HG03558 (cell line): ENCODE results near the gene CYS1.

Experiments used
- ATAC-seq: cut with Tn5 transposase; IDR thresholded peaks from one replicate; pipeline ENCODE4 v1.9.1; 2021; ENCODE audit warnings: moderate number of reproducible peaks; ENCODE audit not compliant: unreplicated experiment; ENCODE audit errors: extremely low read depth

Gene CYS1

DNA sequence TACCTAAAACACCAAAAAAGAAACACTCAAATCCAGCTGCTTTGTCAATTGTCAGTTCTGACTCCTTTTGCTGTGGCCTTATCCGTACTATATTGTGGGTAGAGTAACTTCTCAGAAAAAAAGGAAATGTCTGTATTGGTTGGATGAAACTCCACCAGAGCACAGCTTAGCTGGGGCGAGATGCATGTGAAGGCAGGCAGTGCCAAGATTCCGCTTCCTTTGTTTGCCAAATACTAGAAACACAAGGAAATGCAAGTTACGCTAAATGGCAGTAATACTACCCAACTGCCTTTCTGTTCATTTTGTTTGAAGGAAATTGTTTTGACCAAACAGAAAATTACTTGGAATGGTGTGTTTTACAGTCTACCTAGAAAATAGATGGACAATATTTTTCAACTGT, 26.9 kb downstream of the CYS1 start:
- no peak for ATAC-seq

DNA sequence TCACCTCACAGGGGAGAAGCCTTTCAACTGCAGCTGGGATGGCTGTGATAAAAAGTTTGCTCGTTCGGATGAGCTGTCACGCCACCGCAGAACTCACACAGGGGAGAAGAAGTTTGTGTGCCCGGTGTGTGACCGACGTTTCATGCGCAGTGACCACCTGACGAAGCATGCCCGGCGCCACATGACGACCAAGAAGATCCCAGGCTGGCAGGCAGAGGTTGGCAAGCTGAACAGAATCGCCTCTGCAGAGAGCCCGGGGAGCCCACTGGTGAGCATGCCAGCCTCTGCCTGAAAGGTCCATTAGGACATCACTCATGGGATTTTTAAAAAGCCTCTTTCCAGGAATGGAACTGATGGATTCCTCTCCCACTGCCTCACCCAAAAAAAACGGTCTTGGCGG, 28.0 kb downstream of the CYS1 start:
- no peak for ATAC-seq

DNA sequence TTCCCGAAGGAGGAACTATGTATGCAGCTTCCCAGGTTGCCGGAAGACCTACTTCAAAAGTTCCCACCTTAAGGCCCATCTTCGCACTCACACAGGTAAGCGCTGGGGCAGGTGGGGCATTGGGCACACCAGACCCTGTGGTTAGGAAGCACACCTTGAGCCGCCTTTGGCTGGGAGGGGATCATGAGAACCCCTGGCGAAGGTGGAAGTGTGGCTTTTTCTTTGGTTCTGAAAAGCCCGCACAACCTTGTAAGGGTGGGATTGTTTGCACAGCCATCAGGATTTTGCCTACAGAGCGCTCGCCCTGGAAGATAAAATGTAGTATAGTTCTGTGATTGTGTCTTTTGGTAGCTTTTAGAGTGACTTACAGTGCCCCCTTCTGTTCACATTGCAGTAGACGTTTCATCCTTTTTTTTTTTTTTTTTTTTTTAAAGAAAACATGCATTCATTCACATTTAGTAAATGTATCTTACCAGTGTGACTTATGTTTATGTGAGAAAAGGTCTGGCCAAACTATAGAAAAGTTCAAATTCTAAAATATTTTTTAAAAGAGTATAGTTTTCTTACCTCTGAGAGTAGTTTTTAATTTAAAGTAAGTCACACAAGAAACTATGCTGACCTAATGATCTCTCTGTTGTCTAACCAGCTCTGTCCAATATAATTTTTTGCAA, 31.6 kb downstream of the CYS1 start:
- ATAC-seq: no peak

DNA sequence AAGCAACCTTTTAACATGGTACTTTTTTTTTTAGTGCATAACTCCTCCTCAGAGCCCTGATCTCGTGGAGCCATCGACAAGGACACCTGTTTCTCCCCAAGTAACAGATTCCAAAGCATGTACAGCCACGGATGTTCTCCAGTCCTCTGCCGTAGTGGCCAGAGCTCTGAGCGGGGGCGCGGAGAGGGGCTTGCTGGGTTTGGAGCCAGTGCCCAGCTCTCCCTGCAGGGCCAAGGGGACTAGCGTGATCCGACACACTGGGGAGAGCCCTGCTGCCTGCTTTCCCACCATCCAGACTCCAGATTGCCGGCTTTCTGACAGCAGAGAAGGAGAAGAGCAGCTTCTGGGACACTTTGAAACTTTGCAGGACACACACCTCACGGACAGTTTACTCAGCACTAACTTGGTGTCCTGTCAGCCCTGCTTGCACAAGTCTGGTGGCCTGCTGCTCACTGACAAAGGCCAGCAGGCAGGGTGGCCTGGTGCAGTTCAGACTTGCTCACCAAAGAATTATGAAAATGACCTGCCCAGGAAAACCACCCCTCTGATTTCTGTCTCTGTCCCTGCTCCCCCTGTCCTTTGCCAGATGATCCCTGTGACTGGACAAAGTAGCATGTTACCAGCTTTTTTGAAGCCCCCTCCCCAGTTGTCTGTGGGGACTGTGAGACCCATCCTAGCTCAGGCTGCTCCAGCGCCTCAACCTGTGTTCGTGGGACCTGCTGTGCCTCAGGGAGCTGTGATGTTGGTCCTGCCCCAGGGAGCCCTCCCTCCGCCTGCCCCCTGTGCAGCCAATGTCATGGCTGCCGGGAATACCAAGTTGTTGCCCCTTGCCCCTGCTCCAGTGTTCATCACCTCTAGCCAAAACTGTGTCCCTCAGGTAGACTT, 32.4 kb downstream of the CYS1 start:
- no peak for ATAC-seq

DNA sequence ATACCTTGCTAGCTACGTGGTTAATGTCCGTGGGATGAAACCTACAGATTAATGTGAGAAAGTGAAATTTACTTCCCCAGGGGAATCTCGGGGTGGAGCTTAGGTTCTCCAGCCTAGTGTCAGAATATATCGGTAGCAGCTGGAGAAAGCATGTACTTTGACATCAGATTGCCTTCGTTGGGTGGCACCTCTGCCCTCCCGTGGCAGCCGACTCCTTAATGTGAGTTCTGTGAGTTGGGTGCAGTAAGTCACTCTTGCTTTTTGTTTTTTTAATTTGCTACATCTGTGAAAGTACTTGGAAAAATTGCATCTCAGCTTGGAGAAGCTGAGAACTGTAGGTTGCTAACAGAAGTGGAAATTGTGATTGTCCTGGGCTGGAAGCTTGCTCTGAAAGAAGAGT, 33.3 kb downstream of the CYS1 start:
- ATAC-seq: no peak

DNA sequence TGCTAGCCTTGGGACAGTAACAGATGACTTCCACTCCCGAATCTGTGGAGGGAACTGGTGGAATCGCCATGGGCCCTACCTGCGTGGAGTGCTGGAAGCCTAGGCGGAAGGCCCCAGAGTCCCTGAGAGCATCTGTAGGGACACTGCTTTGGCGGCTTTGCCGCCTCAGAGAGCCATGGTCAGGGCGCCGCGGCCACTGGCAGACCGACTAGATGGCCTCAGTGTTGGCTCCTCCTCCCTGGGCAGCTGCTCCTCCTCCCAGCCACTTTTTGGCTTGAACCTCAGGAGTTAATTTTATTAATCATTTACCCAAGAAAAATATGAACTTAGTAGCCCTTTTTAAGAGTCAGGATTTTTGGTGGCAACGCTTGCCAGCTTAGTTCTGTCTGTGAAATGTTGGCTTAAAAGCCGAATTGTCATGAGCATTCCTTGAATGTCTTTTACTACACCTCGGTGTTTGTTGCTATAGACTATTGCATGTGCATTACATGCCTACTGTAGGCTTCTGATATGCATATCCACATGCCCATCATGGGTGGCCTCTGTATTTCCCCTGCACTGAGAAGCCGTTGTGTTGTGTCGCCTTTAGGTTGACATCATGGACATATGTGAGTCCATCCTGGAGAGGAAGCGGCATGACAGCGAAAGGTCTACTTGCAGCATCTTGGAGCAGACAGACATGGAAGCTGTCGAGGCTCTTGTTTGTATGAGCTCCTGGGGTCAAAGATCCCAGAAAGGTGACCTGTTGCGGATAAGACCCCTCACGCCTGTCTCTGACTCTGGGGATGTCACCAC, 34.5 kb downstream of the CYS1 start:
- no peak for ATAC-seq

DNA sequence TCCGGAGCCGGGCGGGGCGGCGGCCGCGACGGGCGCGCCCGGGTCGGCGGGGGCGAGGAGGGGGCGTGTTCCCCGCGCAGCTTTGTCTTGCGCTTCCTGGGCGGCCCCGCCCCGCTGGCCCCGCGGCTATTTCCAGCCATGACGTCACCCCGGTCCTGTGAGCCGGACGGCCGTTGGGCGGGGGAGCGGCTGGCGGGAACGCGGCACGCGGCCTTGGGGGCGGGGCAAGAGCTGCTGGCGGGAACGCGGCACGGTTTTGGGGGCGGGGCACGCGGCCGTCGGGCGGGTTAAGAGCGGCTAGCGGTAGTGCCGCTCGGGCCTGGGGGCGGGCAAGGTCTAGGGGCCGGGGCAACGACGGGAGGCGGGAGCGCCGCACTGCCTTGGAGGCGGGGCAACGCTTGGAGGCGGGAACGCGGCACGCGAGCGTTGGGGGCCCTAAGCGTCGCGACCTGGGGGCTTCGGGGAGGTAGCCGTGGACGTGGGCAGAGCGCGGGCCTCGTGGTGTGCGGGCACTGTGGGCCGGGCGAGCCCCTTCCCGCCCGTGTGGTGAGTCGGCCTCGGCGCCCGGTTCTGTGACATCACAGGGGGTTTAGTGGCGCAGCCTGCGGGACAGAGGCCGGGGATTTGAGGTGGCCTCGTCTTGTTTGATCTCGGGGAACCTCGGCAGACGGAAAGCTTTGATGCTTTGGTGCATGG, 36.2 kb downstream of the CYS1 start:
- peak; percentile 28 for ATAC-seq

DNA sequence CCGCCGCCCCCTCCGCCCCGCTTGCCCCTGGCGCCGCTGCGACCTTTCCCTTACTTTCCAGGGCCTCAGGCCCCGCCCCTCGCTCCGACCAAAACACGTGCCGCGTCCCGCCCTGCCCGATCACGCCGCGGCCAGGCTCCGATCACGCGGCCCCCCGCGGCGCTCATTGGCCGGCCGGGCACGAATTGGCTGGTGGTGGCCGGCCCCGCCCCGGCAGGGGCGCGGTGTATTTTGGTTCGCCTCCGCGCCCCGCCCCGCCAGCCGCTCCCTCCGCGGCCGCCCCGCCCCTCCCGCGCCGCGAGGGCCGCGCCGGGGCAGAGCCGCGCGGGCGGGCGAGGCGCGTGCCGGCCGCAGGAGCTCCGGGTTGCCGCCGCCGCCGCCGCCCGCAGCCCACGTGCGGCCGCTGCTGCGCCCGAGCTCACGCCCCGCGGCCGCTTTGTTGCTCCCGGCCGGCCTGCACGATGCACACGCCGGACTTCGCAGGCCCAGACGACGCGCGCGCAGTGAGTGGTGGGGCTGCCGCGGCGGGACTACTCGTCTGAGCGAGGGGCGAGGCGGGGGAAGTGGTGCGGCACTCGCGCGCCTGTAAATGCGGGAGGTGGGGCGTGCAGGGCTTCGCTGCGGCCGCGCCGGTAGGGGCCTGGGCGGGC, 36.8 kb downstream of the CYS1 start, which contains the start of gene KLF11:
Gene KLF11, plus strand, starts transcription at position 295 of the 650 bp plus-strand sequence. Its CDS starts 167 bp downstream, at position 462.
- peak; percentile 38 for ATAC-seq

DNA sequence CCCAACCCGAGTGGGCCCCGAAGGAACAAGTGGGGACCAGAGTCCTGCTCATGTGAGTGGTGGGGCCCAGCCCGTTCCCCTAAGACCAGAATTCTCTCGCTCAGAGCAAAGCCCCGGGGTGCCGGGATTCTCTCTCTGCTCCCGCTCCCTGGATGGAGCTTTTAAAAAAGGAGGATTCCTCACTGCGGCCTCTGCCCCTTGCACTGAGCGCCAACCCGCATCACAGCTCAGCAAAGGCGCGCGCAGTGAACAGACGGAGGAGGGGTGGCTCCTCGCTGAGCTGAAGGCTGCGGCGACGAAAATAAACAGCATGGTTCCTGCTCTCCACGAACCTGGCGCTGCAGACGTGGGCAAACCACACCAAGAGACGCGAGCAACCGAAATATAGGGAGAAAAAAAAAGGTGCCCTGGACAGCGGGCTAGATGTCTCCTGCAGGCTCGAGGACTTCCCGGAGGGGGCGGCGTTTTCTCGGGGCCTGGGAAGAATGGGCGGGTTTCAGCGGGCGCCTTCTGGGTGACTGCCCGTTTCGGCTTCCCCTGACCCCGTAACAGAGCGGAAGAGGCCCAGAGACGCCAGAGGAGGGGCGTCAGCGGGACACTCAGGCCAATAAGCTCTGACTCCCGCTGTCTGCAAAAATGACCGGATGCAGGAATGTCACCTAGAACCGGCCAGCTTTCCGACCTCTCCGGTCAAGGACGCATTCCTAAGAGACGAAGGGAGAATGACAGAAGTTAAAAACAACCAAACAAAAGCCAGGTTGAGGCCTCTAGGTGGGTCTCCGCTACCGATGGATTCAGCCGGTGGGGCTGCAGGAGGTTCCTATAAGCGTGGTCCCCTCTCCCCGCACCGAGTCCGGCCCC, 37.7 kb downstream of the CYS1 start:
- no peak for ATAC-seq

DNA sequence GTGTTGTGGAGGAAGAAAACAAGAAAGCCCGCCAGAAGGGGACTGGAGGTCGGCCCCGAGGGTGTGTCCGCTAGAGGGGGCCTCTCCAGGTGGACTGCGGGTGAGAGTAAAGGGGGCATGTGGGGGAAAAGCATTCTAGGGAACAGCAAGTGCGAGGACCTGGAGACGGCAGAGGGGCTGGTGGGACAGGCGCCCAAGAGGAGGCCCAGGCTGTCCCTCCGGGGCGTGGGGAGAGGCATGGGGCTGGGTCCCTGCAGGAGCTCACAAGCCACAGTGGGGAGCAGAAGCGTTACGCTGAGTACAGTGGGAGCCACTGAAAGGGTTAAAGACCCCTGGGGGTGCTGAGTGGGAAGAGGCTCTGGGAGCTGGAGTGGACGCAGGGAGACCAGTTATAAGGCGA, 38.5 kb downstream of the CYS1 start:
- ATAC-seq: no peak

DNA sequence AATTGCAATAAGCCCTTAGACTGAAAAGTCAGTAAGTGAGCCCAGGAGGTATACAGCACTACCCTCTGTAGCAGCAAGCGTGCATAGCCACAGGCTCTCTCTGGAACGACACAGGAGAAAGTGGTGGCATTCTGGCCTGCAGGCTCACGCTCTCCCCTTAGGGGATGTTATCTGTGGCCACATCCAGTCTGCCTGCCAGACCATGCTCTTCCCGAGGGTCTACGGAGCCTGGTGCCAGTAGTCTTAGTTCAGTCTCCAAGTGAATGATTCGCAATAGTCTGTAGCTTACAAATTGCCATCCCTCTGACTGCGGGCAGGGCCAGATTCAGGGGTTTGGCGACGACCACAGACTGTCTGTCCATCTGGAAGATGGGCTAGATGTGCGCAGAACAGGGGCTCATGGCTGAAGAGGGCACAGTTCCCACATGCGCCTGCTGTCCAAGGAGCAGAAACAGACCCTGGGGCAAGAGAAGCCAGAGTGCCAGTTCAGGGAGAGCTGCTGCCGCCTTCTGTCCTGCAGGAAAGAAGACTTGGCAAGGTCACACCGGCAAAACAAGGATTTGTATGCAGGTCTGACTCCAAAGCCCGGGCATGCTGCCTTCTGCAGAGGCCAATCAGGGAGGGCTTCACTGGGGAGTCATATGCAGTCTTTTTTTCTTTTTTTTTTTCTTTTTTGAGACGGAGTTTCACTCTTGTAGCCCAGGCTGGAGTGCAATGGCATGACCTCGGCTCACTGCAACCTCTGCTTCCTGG, 40.4 kb downstream of the CYS1 start:
- no peak for ATAC-seq

DNA sequence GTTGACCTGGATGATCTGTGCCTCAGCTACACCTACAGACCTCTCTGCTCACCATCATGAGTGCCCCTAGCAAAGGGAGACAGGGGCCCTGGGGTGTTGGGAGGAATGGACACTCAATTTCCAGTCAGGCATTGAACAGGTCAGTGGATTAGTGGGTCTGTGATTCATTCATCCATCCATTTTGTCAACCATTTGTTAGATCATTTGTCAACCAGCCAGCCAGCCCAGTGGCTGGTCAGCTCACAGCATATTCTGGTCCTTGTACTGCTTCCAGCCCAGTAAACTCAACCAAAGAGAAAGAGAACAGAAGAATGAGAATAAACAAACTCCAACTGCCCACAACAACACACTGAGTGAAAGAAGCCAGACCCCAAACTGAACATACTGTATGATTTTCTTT, 41.5 kb downstream of the CYS1 start:
- no peak for ATAC-seq

DNA sequence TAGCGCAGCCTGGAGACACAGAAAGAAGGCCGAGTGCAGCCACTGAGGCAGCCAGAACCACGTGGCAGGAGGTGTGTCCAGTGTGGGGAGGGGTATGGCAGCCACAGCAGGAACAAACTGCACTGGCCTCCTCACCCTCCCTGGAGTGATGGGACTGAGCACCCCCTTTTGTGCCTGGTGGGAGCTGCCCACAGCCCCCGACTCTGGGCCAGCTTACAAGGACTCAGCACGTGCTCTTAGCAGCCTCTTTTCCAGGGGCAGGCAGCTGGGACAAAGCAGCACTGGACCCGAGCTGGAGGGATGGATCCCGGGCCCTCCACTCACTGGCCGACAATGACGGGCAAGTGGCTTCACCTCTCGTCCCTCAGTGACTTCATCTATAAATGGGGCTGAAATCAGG, 42.1 kb downstream of the CYS1 start:
- no peak for ATAC-seq

DNA sequence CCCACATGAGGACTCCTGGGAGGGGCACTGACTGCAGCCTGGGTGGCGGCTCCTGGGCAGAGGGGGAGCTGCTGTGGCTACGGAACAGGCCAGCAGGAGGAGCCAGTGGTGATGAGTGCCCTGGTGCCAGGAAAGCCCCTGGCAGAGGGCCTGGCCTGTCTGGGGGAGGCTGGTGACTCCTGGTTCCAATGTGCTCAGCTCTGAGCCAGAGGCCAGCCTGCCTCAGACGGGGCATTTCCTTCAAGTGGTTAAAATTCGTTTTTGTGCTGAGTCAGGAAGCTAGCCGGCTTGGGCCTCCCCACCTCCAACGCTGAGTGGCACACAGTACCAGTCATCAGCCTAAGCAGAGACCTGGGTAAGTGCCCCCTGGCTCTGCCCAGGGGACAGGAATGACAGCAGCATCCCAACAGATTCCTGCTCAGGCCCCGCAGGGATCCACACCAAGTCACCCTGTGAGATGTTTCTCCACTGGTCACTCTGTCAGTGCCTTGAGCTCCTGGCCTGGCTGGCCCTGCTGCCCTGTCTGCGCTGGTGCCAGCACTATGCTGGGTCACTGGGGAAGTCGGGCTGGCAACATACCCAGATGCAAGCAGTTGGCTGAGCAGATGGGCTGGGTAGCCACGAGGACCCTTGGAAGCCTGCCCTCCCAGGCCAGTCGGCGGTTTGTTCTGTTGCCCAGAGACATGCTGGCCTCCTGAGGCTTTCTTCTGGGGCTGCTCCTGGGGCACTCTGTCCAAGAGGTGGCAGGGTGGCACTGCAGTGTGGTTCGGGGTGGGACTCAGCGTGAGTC, 43.9 kb downstream of the CYS1 start:
- ATAC-seq: no peak

DNA sequence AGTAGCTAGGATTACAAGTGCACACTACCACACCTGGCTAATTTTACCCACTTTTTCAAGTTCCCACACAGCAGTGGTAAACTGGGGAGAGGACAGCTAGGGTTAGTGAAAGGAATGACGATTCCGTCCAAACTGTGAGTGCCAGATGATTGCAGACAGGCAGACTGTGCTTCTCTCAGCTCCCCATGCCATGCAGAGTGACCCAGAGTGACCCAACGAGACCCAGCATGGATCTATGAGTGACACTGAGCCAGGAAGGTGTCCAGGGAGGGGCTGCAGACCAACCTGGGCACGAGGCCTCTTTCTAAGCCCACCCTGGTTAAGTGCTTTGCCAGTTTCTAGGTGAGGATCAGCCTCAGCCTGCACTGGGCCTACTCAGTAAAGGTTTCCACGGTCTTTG, 44.6 kb downstream of the CYS1 start:
- no peak for ATAC-seq

DNA sequence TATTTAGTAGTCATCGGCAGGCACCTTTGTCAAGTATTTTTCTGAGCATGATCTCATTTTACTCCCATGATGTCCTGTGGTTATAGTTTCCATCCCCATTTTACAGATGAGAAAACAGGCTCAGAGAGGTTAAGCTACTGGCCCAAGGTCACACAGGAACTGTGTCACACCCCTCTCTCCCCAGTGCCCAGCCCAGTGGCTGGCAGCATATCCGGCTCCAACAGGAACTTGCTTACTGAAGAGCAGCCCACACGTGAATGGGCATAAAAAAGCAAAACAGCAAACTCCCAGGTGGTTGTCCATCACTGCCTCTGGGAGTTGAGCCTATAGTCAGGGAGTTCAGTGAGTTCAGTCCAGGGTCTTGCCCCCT, 45.2 kb downstream of the CYS1 start:
- ATAC-seq: no peak

DNA sequence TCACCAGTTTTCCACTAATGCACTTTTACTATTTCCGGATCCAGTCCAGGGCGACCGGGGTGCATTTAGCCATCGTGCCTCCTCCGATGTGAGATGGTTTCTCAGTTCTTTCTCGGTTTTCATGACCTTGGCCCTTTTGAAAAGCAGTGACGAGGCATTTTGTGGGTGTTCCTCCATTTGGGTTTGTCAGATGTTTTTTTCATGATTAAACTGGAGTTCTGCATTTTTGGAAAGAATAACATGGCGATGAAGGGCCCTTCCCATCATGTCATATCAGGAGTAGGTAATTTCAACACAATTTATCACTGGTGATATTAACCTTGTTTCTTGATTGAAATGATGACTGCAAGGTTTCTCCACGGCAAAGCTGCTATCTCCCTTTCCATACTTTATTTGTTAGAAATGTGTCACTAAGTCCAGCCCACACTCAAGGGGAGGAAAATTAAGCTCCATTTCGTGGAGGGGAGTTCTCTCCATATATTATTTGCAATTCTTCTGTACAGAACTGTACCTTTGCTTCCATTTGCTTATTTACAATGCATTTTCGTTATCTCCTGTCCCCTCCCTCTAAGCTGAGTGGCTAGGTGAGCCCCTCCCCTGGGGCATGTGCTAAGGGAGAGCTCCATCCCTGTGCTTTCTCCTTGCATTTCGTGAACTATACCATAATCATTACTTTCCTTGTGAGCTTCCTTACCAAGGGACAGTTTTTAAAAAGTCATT, 45.7 kb downstream of the CYS1 start:
- no peak for ATAC-seq
